IPS-NIHi7 (cell line): Measurements from ENCODE around the gene ZER1.
"Not testable (repeated sequence)": the region's sequence is repeated elsewhere in the genome, so short reads cannot be mapped to it uniquely, and the experiment has no call there.

ENCODE experiments used
- DNase-seq: peaks from one replicate; pipeline ENCODE4 v3.0.0; 2012; ENCODE audit warnings: mixed read lengths; ENCODE audit errors: extremely low spot score

ZER1 gene

GRCh38 chr9:128787659-128788058 lies 15.9 kb upstream of the ZER1 start:
- no peak for DNase-seq

DNA sequence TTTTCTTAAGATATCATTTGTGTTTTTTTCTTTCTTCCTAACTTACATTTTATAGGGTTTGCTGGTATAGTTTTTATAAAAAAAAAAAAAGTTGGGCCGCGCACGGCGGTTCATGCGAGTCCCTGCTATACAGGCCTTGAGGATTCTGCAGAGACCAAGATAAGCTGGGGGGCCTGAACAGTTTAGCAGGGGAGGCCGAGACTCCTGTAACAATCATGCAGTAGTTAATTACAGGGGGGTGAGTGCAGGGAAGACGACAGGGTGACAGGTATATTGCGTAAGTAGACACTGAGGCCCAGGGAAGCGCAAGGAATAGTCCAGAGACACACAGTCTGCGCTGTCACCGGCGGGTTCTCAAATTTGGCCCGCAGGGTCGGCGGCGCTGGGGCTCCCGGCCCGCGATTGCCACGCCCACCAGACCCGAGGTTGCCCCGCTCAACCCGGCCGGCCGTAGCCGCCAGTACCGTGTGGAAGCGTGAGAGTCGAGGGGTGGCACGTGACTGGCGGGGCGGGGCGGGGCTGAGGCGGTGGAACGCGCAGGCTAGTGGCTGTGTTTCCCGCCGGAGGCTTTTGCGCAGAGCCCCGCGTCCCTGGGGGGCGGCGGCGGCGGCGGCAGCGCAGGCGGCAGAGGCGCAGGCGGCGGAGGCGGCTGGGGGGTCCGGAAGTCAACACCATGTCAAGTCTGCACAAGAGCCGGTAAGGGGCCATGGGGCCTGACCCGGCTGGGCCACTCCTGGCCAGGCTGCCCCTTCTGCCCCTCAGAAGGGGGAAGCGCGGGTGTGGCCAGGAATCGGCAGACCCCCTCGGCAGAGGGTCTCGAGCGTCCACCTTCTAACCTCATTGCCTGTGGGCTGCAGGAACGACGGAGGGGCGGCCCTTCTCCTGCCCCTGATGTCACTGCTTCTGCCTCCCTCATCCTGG lies 15.2 kb upstream of the ZER1 start, which contains the start of gene TBC1D13:
TBC1D13 (plus strand) TSS at position 573 of the 921 bp plus-strand sequence; CDS start at position 674, 101 bp downstream.
- DNase-seq, result peak; percentile 98

- DNase-seq, result no peak
These were observed 13.7 kb upstream of the ZER1 start for GRCh38 chr9:128785427-128785826.

DNA sequence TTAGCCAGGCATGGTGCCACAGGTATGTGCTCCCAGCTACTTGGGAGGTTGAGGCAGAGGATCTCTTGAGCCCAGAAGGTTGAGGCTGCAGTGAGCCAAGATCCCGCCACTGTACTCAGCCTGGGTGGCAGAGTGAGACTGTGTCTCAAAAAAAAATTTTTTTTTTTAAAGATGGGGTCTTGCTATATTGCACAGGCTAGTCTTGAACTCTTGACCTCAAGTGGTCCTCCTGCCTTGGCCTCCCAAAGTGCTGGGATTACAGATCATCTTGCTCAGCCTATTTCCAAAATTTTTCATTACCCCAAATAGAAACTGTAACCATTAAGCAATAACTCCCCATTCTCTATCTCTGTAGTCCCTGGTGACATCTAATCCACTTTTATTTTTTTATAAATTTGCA lies 10.9 kb upstream of the ZER1 start:
- DNase-seq, result no peak

- DNase-seq, result no peak
These were observed 9.7 kb upstream of the ZER1 start for GRCh38 chr9:128781187-128782070.

GRCh38 chr9:128780093-128780492 lies 8.4 kb upstream of the ZER1 start:
- DNase-seq, result not testable (repeated sequence)

GRCh38 chr9:128774804-128775203 lies 3.1 kb upstream of the ZER1 start:
- DNase-seq, result no peak

DNA sequence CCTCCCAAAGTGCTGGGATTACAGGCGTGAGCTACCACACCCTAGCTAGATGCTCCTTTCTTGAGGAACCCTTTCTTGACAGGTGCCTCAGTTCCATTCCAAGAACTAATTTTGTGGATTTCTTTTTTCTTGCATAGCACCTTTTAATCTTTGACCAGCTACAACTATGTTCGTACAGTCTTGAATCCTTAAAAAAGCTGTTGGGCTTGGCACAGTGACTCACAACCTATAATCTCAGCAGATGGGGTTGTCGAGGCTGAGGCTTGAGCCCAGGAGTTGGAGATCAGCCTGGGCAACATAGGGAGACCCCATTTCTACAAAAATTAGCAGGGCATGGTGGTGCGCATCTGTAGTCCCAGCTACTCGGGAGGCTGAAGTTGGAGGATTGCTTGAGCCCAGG lies 1.3 kb upstream of the ZER1 start:
- no peak for DNase-seq

GRCh38 chr9:128771094-128771721 lies 519 bp downstream of the ZER1 start:
- no peak for DNase-seq

DNA sequence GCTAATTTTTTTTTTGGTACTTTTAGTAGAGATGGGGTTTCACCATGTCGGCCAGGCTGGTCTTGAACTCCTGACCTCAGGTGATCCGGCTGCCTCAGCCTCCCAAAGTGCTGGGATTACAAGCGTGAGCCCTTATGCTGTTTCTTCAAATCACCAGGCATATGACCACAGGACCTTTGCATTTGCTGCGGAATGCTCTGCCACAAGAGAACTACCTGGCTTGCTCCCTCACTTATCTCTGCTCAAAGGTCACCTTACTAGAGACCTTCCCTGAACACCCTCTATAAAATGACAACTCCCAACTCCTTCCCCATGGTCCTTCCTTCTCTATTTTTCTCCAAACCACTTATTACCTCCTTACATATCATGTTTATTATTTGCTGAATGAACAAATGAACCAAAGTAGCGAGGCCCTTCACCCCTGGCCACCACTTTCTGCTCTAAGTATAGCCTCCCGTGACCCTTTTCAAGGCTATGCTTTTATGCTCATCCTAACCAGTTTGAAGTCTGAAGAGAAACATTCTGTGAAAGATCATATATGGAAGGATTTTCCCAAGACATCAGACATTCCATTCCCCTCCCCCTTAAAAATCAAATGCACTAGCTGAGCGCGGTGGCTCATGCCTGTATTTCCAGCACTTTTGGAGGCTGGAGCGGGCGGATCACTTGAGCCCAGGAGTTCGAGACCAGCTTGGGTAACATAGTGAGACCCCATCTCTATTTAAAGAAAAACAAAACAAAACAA lies 1.3 kb downstream of the ZER1 start:
- DNase-seq, result no peak

- no peak for DNase-seq
These were observed 3.1 kb downstream of the ZER1 start for GRCh38 chr9:128768606-128769005.

GRCh38 chr9:128765499-128765898 lies 6.2 kb downstream of the ZER1 start:
- no peak for DNase-seq

DNA sequence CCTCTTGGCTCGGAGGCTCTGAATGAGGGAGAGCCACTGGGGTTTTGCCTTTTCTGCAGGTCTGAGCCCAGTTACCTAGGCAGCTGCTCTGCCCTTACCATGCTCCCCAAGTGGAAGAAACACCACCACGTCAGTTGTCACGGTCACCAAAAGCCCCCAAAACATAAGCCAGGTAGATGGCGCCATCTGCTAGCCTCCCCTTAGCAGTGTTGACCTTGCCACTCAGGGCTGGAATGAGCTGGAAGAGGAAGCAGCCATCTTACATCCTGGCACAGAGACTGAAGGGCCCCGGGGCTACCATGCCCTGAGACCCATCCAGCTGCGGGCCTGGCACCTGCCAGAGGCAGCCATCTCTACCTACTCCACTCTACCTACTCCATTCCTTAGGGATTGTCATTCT lies 7.4 kb downstream of the ZER1 start:
- DNase-seq, result peak; percentile 45

DNA sequence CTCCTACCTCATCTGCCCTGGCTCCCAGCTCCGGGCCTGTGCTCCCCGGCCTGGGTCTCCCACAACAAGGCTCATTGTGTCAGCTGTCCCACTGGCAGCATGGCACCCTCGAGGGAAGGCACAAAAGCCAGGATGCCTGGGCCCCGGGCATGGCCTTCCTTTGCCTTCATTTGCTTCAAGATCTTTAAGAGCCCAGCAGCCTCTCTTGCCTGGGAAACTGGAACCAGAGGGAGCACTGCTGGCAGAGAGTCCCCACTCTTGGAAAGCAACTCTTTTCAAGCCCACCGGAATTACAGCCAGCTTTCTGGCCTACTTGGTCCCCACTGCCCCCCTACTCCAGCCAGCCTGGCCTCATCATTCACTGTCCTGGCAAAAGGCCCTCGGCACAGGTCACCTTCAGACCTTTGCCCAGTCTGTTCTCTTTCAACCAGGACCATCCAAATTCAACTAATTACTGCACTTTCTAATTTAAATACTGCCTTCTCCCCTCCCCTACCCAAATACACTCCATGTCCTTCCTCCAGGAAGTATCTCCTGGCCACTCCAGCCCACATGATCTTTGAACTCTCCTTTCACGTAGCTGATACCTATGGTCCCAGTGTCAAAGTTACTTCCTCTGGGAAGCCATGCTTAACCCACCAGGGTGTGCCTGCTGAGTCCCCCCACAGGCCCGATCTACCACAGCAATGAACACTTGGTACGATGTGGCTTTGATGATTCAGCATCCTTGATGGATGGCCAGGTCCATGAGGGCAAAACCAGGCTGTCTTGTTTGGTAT lies 8.9 kb downstream of the ZER1 start:
- DNase-seq, result no peak

DNA sequence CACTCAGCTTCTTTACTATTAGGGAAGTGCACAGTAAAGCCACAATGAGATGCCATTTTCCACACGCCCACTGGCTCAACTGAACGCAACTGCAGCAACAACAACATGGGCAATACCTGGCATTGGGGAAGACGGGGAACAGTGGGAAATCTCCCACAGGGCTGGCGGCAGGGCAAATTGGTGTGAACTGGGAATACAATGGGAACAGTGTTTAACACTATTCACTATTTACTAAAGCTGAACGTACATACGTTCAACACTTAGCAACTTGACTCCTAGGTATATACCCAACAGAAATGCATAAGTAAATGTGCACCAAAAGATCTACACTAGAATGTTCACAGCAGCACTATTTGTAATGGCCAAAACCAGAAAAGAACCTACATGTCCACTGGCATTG lies 14.1 kb downstream of the ZER1 start:
- DNase-seq, result no peak

DNA sequence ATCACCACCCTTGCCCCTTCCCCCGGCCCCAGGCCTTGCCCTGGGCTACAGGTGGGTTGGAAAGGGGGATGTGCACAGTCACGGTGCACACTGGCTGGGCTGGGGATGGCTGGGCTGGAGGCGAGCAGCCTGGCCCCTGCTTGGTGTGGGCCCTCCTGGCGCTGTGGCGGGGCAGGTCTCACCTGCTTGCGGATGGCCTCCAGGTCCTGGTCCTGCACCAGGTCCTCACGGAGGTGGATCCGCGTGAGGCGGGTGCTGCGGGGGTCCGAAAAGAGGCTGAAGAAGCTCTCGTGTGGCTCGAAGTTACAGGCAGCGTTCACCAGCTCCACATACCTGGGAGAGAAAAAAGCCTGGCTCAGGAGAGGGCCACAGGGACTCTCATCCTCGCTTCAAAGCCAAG lies 18.1 kb downstream of the ZER1 start:
- DNase-seq, result no peak

GRCh38 chr9:128750926-128751595 lies 20.7 kb downstream of the ZER1 start:
- no peak for DNase-seq

DNA sequence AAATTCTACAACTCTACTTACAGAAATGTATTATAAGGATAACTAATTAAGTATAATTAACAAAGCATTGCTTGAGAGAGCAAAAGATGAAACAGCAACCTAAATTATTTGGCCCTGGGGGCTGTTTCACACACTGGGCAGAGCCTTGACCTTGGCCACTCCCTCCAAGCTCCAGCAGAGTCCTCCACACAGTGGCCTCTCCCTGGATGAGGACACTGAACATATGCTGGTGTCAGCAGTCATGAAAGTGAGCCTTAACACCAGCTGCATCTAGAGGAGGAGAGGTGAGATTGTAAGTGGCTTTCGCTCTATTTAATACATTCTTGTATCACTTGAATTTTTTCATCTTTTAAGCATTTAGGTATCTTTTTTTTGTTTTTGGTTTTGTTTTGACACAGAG lies 24.5 kb downstream of the ZER1 start:
- DNase-seq, result no peak

DNA sequence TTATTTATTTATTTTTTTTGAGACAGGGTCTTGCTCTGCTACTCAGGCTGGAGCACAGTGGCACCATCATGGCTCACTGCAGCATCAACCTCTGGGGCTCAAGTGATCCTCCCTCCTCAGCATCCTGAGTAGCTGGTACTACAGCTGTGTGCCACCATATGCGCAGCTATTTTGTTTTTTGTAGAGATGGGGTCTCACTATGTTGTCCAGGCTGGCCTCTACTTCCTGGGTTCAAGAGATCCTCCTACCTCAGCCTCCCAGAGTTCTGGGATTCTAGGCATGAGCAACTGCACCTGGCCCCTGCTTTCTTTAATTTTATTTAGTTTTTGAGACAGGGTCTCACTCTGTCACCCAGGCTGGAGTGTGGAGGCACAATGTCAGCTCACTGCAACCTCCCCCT lies 28.3 kb downstream of the ZER1 start:
- no peak for DNase-seq

DNA sequence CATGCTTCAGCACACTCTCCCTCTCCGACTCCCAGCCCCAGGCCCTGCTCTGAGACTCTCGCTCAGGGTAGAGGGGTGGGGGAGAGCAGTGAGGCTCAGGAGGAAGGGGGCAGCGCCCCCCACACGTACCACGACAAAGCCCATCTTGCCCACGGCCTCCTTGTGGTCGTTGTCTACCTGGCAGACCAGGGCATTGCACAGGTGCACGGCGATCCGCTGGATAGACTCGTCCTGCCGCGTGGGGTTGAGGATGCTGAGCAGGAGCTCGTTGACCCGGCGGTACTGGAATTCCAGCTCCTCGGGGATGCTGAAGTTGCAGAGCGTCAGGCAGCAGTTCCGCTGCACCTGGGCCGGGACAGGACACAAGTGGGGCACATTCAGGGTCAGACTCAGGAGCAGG lies 29.3 kb downstream of the ZER1 start:
- DNase-seq, result no peak
